ENCODE results near the gene SNTA1.

GRCh38 chr20:33404281-33404680 lies 39.3 kb downstream of the SNTA1 start:
- TF ChIP-seq CTCF (IDR thresholded peaks at IDR 0.05) (no peak), POLR2A (IDR thresholded peaks at IDR 0.05; ENCODE audit: low read depth) (no peak), POLR2AphosphoS5 (IDR thresholded peaks at IDR 0.05) (no peak)
